Fibroblast of lung (primary cell): Measurements from ENCODE around the gene PAX3.

Experiments used
- EZH2 ChIP-seq: IDR thresholded peaks from 2 replicates; pipeline ENCODE4 v1.5.1; 2012; ENCODE audit warnings: low read length, control low read depth, mild to moderate bottlenecking; ENCODE audit errors: missing control alignments
- TF ChIP-seq, protein P1 (sequence below), 2 donors: IDR thresholded peaks in 1 of 2; conservative IDR thresholded peaks in 1 of 2; 1 replicate in 1 of 2; 2 replicates in 1 of 2; pipeline ENCODE4 v1.5.1; 2011 to 2012; ENCODE audit warnings: low read length in 2 of 2, control low read depth in 1 of 2, inconsistent platforms in 1 of 2, low read depth in 1 of 2, mild to moderate bottlenecking in 1 of 2

DNA sequence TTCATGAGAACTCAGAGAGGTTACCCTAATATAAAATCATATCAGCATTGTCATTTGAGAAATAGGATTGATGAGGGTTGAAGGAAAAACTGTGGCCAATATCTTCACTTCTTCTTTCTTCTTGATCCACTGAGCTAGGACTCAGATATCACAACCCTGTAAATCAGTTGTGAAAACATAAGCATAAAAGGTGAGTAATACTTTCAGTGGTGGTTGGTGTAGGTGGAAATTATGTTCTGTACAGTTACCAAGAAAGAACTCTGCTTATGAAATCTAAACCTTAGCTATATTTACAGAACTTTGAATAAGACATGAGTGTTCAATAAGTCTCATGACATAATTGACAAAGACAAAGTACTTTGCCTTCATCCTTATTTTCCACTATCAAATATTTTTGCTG, 56.3 kb downstream of the PAX3 start:
- TF ChIP-seq, protein P1, sequence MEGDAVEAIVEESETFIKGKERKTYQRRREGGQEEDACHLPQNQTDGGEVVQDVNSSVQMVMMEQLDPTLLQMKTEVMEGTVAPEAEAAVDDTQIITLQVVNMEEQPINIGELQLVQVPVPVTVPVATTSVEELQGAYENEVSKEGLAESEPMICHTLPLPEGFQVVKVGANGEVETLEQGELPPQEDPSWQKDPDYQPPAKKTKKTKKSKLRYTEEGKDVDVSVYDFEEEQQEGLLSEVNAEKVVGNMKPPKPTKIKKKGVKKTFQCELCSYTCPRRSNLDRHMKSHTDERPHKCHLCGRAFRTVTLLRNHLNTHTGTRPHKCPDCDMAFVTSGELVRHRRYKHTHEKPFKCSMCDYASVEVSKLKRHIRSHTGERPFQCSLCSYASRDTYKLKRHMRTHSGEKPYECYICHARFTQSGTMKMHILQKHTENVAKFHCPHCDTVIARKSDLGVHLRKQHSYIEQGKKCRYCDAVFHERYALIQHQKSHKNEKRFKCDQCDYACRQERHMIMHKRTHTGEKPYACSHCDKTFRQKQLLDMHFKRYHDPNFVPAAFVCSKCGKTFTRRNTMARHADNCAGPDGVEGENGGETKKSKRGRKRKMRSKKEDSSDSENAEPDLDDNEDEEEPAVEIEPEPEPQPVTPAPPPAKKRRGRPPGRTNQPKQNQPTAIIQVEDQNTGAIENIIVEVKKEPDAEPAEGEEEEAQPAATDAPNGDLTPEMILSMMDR (conservative IDR thresholded peaks at IDR 0.05 in 1 of 2, IDR thresholded peaks at IDR 0.05 in 1 of 2; ENCODE audit: low read depth in 1 of 2, low read length in 2 of 2), result no peak
- no peak for TF ChIP-seq EZH2
